NT2/D1 (cell line): ENCODE data around the gene PPIP5K1.
"Not testable (repeated sequence)": the region's sequence is repeated elsewhere in the genome, so short reads cannot be mapped to it uniquely, and the experiment has no call there.

ENCODE experiments used
- SUZ12 ChIP-seq: IDR thresholded peaks from 2 replicates; pipeline ENCODE4 v1.6.1; 2011; ENCODE audit not compliant: insufficient read length, insufficient read depth; ENCODE audit errors: extremely low read depth
- YY1 ChIP-seq: IDR thresholded peaks from 2 replicates; pipeline ENCODE4 v1.6.1; 2011; ENCODE audit not compliant: insufficient read length, insufficient read depth

DNA sequence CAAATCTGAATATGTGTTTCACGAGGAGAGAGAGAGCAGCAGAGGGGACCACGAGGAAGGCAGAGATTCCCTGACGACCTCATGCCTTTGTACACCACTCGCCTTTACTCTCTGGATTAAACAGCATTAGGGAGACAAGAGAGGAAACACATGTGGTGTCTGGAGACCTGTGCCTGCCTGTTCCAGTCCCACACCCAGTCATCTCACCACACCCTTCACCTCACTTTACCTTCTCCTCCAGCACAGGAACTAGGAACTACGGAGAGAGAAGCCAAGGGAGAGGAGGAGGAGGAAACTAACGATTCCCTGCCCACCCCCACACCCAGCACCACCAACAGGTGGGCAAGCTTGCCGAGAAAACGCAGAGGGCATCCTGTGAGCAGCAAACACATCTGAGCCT lies 2.8 kb upstream of the PPIP5K1 start:
- TF ChIP-seq SUZ12, YY1: not testable (repeated sequence)
